ENCODE data around the gene IFNLR1.
A peak's percentile ranks its signal among the peaks of the same experiment; 100 is the strongest.

The IFNLR1 gene

DNA sequence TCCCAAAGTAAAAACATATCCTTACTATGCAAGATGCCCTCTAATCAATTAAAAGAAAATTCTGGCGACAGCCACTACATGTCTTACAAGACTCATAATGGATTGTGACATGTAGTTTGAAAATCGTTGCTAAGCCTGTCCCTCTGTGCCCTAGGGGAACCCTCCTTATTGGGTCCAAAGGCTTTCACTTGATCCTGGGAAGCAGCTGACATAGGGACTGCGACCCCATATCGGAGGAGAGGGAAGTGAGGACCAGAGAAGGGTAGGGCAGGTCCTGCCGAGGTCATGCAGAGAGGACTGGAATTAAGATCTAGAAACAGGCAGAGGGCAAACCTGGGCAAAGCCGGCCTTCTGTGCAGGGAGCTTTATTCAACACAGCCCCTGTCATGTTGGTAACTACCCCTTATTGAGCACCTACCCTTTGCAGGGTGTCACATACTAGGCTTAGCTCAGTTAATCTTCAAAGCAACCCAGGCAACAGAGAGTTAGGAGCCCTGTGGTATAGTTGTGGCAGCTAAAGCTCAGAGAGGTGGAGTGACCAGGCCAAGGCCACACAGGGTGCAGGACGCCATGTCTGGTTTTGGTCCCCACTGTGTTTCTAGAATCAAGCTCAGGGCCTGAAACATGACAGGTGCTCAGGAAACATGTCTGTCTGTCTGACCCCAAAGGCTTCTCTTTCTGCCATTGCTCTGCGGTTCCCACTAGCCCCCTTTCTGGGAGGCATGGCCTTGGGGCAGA lies 18.4 kb upstream of the IFNLR1 start:
- DNase-seq (ENCODE audit: low spot score), result no peak

DNA sequence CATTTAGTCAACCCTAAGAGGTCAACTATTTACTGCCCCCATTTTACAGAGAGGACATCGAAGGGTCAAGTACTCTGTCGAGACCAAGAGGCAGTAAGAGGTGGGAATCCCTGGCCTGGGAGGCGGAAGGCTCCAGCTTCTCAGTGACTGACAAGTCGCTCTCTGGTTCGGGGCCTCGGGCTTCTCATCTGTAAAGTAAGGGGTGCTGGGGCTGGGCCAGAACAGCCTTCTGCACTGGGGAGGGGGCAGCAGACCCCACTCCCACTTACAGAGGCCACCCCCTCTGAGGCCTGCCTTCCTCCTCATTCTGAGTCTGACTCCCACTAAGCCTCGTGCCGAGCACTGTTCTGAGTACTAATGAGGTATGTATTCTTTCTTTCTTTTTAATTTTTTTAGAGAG lies 17.0 kb upstream of the IFNLR1 start:
- DNase-seq (ENCODE audit: low spot score), result no peak

DNA sequence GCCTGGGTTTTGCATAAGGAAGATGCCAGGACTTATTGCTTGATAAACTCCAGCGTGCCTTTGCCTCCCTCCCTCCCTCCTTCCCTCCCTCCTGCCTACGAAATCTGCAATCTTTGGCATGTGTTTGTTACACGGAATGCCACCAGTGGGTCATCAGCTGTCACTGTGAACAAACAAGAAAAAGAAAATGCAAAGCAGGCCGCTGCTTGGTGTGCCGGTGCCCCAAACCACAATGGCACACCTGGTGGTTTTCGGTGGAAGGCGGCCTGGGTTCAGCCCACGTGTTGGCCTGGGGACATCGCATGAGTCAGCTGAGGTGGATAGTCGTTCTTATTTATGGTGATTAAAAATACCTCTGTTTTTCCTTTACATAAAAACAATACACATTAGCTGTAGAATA lies 16.3 kb upstream of the IFNLR1 start:
- no peak for DNase-seq (ENCODE audit: low spot score)

DNA sequence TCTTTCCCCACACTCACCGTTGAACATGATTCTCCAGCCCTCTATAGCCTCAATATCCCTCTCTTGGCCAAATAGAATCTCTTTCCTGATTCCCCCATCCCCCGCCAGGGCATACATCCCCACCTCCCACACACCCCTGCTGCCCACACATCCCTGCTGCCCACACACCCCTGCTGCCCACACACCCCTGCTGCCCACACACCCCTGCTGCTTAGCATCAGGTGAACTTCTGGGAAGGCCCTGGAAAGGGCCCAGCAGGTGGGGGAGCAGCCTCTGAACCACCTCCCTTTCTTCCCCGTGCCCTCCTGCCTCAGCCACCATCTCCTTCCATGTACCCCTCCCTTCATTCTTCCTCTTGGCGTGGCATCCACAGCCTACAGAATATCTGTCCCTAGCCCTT lies 15.9 kb upstream of the IFNLR1 start:
- DNase-seq (ENCODE audit: low spot score), result no peak

DNA sequence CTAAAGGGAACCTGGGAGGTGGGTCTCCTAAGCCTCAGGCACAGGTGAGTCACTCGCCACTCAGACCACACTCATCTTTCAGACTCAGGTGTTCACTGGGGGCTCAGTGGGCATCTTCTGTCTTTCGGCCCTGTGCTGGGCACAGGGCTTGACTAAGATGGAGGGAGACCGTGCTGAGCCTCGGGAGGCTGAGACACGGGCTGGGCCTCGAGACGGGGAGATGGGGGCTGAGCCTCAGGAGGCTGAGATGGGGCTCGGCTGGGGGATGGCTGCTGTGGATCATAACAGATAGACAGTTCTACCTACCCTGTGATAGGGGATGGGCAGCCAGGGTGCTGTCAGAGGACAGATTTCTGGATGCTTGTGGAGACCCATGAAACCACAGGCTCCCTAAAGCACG lies 15.5 kb upstream of the IFNLR1 start:
- no peak for DNase-seq (ENCODE audit: low spot score)

DNA sequence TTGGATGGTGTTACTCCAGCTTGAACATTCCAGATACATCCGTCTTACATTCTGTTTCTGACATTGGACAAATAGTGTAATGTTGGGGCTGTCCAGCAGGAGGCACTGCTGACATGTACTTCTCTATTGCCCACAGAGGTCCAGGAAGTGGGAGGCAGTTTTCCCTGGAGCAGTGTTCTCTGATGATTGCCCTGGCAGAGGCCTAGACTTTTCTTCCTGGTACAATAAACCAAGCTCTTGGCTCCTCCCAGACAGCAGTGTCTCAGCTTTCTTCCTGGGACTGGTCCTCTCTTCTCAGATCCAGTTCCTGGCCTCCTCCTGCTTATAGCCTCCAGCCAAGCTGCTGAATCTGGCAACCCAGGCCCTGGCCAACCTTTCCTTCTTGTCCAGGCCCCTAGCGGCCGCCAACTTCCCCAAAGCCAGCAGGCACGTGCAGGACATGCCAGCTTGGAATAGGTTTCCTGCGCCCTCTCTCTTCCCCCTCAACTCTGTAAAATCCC lies 14.9 kb upstream of the IFNLR1 start:
- peak; percentile 92 for DNase-seq (ENCODE audit: low spot score)

DNA sequence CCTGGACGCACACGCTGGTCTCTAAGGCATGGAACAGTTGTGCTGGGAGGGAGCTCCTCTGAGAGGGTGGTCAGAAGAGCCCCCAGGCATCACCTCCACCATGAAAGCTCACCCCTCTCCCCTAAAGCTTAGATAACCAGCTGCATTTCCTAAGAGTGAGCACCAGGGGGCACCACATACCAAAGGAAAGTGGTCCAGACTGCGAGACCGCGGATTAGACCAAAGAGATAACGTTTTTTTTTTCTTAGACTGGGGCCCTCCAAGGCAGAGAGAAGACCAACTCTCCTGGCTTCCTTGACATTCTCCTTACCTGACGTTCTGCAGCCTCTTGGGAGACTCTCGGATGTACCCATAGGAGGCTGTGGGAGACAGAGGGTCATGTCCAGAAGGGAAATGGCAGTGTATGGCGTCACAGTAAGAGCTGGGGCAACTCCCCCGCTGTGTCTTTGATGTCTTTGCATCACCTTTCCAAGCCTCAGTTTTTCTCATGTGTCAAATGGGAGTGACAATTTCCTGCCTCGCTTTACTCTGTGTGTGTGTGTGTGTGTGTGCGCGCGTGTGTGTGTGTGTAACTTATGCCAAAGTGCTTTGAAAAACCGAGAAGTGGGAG lies 12.3 kb upstream of the IFNLR1 start:
- DNase-seq (ENCODE audit: low spot score), result peak; percentile 86

DNA sequence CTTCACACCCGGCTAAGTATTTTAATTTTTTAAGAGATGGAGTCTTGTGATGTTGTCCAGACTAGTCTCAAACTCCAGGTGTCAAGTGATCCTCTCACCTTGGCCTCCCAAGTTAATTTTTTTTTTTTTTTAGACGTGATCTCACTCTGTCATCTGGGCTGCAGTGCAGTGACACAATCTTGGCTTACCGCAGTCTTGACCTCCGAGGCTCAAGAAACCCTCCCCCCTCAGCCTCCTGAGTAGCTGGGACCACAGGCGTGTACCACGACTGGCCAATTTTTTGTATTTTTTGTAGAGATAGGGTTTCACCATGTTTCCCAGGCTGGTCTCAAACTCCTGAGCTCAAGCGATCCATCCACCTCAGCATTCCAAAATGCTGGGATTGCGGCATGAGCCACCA lies 11.7 kb upstream of the IFNLR1 start:
- DNase-seq (ENCODE audit: low spot score), result no peak

DNA sequence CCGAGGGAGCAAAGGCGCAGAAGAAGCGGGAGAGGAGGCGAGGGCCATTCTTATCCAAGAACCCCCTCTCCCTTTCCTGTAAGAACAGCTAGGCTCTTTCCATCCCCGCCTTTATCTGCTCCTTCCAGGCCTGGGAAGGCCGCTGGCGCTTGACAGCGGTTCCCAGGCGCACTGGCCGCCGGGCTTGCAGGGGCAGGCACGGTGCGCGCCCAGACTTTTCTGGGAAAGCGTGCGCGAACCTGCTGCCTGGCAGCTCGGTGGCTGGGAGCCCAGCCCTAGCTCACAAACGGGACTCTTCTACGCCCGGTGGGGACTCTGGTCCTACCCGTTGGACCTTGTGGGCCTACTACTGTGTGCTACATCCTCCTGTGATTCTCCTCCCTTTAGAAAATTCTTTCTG lies 8.8 kb upstream of the IFNLR1 start:
- DNase-seq (ENCODE audit: low spot score), result no peak

DNA sequence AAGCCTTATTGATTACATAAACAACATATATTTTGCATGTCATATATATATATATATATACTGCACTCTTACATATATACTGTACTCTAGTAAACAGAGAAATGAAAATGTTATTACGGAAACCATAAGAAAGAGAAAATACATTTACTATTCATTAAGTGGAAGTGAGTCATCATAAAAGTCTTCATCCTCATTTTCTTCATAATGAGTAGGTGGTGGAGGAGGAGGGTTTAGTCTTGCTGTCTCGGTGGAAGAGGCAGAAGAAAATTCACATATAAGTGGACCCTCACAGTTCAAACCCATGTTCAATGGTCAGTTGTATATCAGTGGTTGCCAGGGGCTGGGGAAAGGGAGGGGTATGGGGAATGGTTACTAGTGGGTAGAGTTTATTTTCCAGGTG lies 8.0 kb upstream of the IFNLR1 start:
- DNase-seq (ENCODE audit: low spot score), result no peak

DNA sequence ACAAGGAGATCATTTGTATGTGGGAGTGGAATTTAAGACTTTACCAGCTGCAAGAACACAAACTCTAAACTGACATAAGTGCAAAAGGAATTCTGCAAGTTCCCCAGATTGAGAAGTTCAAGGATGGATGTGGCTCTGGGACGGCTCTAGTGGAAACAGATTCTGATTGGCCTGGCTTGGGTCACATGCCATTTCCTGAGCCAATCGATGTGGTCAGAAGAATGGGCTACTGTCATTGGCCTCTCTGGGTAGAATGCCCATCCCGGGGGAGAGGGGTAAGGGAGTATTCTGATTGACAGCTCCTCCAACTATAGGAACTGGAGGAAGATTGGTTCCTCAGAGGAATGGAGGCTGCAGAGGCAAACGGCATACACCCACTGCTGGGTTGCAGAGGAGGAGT lies 6.0 kb upstream of the IFNLR1 start:
- no peak for DNase-seq (ENCODE audit: low spot score)

DNA sequence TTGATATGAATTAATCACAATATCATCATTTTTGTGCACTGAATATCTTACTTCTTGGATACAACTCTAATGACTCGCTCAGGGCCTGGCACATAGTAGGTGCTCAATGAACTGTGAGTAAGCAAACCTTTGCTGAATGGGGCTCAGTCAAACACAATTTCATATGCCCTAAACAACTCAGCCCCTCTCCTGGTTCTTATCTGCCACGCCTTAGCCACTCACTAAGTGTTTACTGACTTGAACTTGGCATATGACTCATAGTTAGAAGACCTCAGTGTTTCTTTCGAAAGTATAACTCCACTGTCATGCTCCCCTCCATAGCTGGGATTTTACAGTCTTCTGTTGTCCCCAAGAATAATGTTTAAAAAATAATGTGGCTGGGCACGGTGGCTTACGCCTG lies 4.8 kb upstream of the IFNLR1 start:
- peak; percentile 34 for DNase-seq (ENCODE audit: low spot score)

DNA sequence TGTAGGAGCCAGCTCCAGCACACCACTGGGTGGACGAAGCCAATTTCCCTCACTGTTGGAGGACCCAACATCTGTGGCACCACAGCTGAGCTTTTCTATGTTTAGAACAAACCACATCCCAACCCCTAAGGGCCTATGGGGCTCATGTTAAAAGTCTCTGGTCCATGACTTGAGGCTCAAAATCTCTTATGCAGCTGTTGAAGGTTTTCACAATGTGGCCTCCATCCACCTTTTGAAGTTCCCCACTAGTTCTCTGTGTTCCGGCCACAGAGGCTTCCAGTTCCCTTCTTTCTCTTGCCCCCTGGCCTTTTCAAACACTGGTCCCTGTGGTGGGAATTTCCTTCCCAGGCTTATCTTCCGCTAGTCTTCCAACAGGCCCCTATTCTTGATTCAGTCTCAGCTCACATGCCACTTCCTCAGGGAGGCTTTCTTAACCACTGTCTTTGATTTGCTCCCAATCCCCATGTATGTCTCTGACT lies 3.9 kb upstream of the IFNLR1 start:
- DNase-seq (ENCODE audit: low spot score), result no peak

DNA sequence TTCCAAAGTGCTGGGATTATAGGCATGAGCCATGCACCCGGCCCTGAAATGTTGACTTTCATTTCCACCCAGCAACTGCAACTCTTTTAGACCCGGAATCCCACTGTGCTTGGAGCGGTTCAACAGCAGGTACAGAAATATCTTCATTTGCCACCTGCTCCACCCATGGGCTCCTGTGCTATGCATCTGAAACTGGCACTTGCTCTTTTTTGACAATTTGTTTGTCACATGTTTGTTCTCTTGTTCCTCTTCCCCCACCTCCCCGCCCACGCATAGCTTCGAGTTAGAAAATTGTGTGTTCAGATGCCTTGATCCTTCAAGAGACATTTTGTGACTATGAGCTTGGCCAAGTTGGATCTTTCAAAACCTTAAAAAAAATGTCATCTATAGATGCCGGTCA lies 2.4 kb upstream of the IFNLR1 start:
- no peak for DNase-seq (ENCODE audit: low spot score)

DNA sequence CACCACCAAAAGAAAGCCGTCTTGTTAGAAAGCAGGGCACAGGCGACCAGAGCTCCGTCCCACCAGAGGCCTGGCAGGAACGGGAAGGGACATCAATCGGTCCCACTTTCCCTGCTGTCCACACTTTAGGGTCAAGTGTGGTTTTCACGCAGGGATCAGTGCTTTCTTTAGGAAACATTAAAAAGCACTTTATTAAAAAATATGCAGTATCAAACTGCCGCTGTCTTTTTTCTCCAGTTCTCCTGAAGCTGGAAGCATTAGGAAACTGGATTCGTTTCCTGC lies 437 bp downstream of the IFNLR1 start:
- no peak for DNase-seq (ENCODE audit: low spot score)

DNA sequence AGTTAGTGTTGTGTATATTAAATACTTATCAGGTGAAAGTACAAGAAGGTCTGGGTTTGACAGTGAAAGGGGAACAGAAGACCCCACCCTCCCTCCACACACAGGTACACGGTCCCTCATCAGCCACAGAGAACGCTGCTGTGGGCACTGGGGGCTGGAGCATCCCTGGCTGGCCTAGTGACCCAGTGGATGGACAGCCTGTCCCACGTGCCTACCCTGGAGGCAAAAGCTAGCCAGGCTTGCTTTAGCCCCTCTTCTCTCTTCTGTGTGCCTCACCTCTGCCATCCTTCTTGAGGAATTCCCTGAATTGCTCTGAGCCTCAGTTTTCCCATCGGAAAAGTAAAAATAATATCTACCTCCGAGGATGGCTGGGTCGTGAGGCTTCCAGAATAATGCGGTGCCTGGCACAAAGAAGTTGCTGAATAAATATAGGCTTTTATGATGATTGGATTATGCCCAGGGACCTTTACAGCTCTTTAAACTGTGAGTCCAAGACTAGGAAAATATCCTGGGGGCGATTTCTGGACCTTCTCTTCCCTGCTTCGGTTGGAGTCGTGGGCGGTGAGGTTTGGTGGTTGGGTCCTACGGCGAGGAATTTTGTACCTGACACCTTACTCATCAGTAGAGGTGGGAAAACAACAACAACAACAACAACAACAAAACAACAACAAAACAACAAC lies 918 bp downstream of the IFNLR1 start:
- DNase-seq (ENCODE audit: low spot score), result no peak

DNA sequence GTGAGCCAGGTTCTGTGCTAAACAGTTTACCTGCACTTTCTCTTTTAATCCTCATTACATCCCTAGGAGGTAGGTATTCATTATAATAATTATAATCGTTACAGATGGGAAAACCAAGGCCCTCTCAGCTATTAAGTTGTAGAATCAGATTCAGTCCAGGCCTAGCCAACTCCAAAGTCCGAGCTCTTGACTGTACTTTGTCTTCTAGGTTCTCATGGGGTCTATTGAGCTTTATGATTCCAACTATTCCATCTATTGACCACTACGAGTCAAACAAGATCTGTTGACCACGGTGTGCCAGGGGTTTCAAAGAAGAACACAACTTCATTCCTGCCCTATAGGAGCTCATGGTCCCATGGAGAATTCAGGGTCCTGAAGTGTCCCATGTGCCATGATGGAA lies 2.0 kb downstream of the IFNLR1 start:
- no peak for DNase-seq (ENCODE audit: low spot score)

DNA sequence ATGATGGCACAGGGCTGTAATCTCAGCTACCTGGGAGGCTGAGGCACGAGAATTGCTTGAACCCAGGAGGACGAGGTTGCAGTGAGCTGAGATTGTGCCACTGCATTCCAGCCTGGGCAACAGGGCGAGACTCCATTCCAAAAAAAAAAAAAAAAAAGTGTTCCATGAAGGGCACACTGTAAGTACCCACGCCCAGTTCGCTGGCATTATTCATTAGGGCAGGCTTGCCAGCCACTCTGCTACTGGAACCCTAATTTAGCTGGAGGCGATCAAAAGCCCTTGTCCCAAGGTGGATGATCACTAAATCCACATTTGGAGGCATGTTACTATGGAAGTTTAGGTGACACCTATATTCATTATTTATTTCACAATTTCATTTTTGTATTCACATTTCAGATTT lies 5.0 kb downstream of the IFNLR1 start:
- DNase-seq (ENCODE audit: low spot score), result no peak

DNA sequence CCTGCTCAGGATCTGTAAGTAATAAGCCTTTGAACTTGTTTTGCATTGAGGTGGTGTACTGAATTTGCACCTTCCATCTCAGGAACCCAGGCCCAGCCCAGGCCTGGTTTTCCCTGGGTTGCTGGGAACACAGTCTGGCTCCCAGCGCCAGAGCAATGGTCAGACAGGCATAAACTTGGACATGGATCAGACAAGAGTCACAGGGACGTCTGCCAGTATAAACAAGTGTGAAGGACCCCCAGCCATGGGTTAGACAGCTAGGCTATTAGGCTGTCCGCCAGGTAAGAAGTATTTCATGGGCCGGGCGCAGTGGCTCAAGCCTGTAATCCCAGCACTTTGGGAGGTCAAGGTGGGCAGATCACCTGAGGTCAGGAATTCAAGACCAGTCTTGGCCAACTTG lies 5.5 kb downstream of the IFNLR1 start:
- DNase-seq (ENCODE audit: low spot score), result no peak

DNA sequence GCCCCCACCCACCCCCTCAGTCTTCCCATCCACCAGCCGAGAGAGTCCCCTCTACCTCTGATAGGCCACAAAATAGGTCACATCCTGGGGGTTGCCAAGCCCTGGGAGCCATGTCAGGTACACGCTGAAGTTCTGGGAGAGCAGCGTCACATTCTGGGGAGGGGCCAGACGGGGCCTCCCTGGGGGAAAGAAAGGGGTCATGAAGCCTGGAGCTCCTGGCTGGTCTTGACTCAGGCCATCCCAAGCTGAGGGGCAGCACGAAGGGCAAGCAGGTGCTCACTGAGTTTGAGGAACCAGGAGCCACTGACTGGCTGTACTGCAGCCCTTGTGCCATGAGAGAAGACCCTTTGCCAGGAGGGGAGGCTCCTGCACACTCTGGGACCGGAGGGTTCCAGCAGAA lies 6.4 kb downstream of the IFNLR1 start:
- no peak for DNase-seq (ENCODE audit: low spot score)

DNA sequence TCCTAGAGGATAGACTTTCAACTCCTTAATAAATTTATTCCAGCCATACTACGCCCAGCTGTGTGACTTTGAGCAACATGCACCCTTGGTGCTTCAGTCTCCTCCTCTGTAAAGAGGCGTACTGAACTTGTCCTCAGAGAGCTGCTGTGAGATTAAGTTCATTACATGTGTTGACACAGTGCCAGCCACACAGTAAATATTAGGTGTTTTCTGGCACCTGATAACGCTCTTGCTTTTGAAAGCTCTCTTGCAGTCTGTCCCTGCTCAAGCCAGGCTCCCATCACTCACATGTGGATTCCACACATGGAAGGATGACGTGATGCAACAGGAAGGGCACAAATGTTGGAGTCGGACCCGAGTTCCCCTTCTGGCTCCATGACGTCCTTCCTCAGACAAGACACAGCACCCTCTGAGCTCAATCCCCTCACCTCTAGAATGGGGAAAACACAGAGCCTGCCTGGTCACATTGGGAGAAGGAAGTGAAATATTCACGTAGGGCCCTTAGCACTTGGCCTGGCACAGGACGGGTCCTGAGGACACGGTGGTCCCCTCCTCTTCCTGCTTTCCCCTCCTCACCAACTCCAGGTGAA lies 7.7 kb downstream of the IFNLR1 start:
- DNase-seq (ENCODE audit: low spot score), result no peak

DNA sequence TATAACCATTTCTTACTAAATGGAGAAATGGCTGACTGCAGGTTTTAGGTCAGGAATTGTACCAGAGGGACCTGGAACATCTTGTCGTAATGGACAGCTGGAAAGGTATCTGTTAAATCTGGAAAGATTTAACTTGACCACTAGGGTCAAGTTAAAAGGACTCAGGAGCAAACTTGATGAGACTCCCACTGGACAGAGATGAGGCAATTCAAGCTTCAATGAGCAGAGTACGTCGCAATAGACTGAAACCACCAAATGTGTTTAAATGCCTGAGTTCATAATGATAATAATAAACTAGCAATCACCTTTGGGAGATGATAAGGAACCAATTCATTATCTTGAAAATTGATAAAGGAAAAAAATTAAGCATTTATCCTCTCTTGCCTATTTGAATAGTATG lies 8.7 kb downstream of the IFNLR1 start:
- DNase-seq (ENCODE audit: low spot score), result no peak

DNA sequence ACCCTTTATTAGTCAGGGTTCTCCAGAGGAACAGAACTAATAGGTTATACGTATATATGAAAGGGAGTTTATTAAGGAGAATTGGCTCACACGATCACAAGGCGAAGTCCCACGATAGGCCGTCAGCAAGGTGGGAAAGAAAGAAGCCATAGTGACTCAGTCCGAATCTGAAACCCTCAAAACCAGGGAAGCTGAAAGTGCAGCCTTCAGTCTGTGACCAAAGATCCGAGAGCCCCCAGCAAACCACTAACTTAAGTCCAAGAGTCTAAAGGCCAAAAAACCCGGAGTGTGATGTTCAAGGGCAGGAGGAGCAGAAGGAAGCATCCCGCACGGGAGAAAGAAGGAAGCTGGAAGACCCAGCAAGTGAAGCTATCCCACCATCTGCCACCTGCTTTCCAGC lies 9.9 kb downstream of the IFNLR1 start:
- no peak for DNase-seq (ENCODE audit: low spot score)
